H9 (cell line): ENCODE measurements around the gene CD81. TPM values are rescaled to one million over a fixed set of nuclear protein-coding genes. Genes with fewer than 3 reads are reported as not detected.

ENCODE experiments used
- DNase-seq: peaks from one replicate; pipeline ENCODE4 v3.0.0-alpha.2; 2017
- H2AFZ ChIP-seq: one replicate; pipeline ENCODE4 v1.6.1; 2013; ENCODE audit warnings: mild to moderate bottlenecking, low read length, control low read depth, moderate library complexity
- H2AK5ac ChIP-seq: 2 replicates; pipeline ENCODE4 v1.6.1; 2013; ENCODE audit warnings: low read length, control low read depth, mixed read lengths; ENCODE audit not compliant: insufficient read length
- H2BK120ac ChIP-seq: one replicate; pipeline ENCODE4 v1.6.1; 2013; ENCODE audit warnings: low read depth, mild to moderate bottlenecking, low read length, control low read depth, inconsistent platforms; ENCODE audit not compliant: poor library complexity, severe bottlenecking
- H2BK12ac ChIP-seq: 2 replicates; pipeline ENCODE4 v1.6.1; 2013; ENCODE audit warnings: low read length, control low read depth, mixed read lengths, low read depth; ENCODE audit not compliant: insufficient read length
- H2BK15ac ChIP-seq: 2 replicates; pipeline ENCODE4 v1.6.1; 2013; ENCODE audit warnings: low read depth, low read length, control low read depth
- H2BK20ac ChIP-seq: one replicate; pipeline ENCODE4 v1.6.1; 2013; ENCODE audit warnings: low read depth, mild to moderate bottlenecking, low read length, control low read depth, inconsistent platforms; ENCODE audit not compliant: poor library complexity, severe bottlenecking
- H2BK5ac ChIP-seq: 2 replicates; pipeline ENCODE4 v1.6.1; 2013; ENCODE audit warnings: low read length, control low read depth, mixed read lengths; ENCODE audit not compliant: insufficient read length
- H3K14ac ChIP-seq: 2 replicates; pipeline ENCODE4 v1.6.1; 2013; ENCODE audit warnings: low read length, control low read depth; ENCODE audit not compliant: insufficient read depth
- H3K18ac ChIP-seq: 2 replicates; pipeline ENCODE4 v1.6.1; 2013; ENCODE audit warnings: low read depth, mild to moderate bottlenecking, mixed read lengths, low read length, control low read depth; ENCODE audit not compliant: insufficient read length
- H3K23ac ChIP-seq: 2 replicates; pipeline ENCODE4 v1.6.1; 2013; ENCODE audit warnings: low read length, control low read depth, mixed read lengths, low read depth; ENCODE audit not compliant: insufficient read length
- H3K23me2 ChIP-seq: 2 replicates; pipeline ENCODE4 v1.6.1; 2013; ENCODE audit warnings: low read depth, mild to moderate bottlenecking, mixed read lengths, low read length, control low read depth; ENCODE audit not compliant: insufficient read length, poor library complexity, severe bottlenecking
- H3K27ac ChIP-seq: 2 replicates; pipeline ENCODE4 v1.5.1; 2013; ENCODE audit warnings: low read length, control low read depth, mixed read lengths, low read depth; ENCODE audit not compliant: insufficient read length
- H3K27me3 ChIP-seq: 2 replicates; pipeline ENCODE4 v1.6.1; 2013; ENCODE audit warnings: low read length, control low read depth, inconsistent platforms; ENCODE audit not compliant: insufficient read depth
- H3K4ac ChIP-seq: 2 replicates; pipeline ENCODE4 v1.6.1; 2013; ENCODE audit warnings: low read depth, mild to moderate bottlenecking, control low read depth, inconsistent platforms, low read length, moderate library complexity
- H3K4me1 ChIP-seq: 2 replicates; pipeline ENCODE4 v1.6.1; 2013; ENCODE audit warnings: low read length, control low read depth, inconsistent platforms; ENCODE audit not compliant: insufficient read depth
- H3K4me2 ChIP-seq: 2 replicates; pipeline ENCODE4 v1.6.1; 2013; ENCODE audit warnings: low read length, control low read depth, mixed read lengths; ENCODE audit not compliant: insufficient read length, insufficient read depth
- H3K56ac ChIP-seq: 2 replicates; pipeline ENCODE4 v1.6.1; 2013; ENCODE audit warnings: low read depth, mild to moderate bottlenecking, mixed read lengths, low read length, control low read depth; ENCODE audit not compliant: insufficient read length
- H3K79me1 ChIP-seq: 2 replicates; pipeline ENCODE4 v1.6.1; 2013; ENCODE audit warnings: low read depth, mild to moderate bottlenecking, moderate library complexity, low read length, control low read depth, inconsistent platforms; ENCODE audit not compliant: insufficient read depth, poor library complexity, severe bottlenecking
- H3K79me2 ChIP-seq: 2 replicates; pipeline ENCODE4 v1.6.1; 2013; ENCODE audit warnings: low read length, control low read depth, inconsistent platforms; ENCODE audit not compliant: insufficient read depth
- H3K9ac ChIP-seq: 2 replicates; pipeline ENCODE4 v1.6.1; 2013; ENCODE audit warnings: low read length, control low read depth, mixed read lengths; ENCODE audit not compliant: insufficient read length; ENCODE audit errors: extremely low read depth
- H3K9me3 ChIP-seq: one replicate; pipeline ENCODE4 v1.6.1; 2013; ENCODE audit warnings: low read depth, low read length, inconsistent platforms; ENCODE audit not compliant: control insufficient read depth
- H3T11ph ChIP-seq: one replicate; pipeline ENCODE4 v1.6.1; 2013; ENCODE audit warnings: mild to moderate bottlenecking, low read length, control low read depth, inconsistent platforms
- H4K20me1 ChIP-seq: one replicate; pipeline ENCODE4 v1.6.1; 2013; ENCODE audit not compliant: control insufficient read depth, insufficient read length, insufficient read depth
- H4K5ac ChIP-seq: 2 replicates; pipeline ENCODE4 v1.6.1; 2013; ENCODE audit warnings: low read depth, mild to moderate bottlenecking, mixed read lengths, low read length, control low read depth; ENCODE audit not compliant: insufficient read length
- H4K8ac ChIP-seq: replicated peaks from 2 replicates; pipeline ENCODE4 v1.6.1; 2013; ENCODE audit warnings: low read length, control low read depth, mixed read lengths, low read depth; ENCODE audit not compliant: insufficient read length
- H4K91ac ChIP-seq: 2 replicates; pipeline ENCODE4 v1.6.1; 2013; ENCODE audit warnings: low read depth, mild to moderate bottlenecking, moderate library complexity, mixed read lengths, low read length, control low read depth; ENCODE audit not compliant: insufficient read length
- H3K27ac Mint-ChIP-seq, 3 experiments: 2 replicates in 2 of 3; 3 replicates in 1 of 3; pipeline ENCODE4 v1.8.0; 2020 to 2021; ENCODE audit warnings: mixed read lengths in 3 of 3, mild to moderate bottlenecking in 1 of 3, moderate library complexity in 1 of 3
- H3K27me3 Mint-ChIP-seq: 2 replicates; pipeline ENCODE4 v1.8.0; 2021; ENCODE audit warnings: low read depth, mild to moderate bottlenecking, moderate library complexity, mixed read lengths
- H3K36me3 Mint-ChIP-seq, 3 experiments: 2 replicates in 2 of 3; 3 replicates in 1 of 3; pipeline ENCODE4 v1.8.0; 2020 to 2021; ENCODE audit warnings: low read depth in 3 of 3, mixed read lengths in 3 of 3; ENCODE audit not compliant: insufficient read depth in 1 of 3
- H3K4me1 Mint-ChIP-seq, 2 experiments: 2 replicates each; pipeline ENCODE4 v1.8.0; 2020; ENCODE audit warnings: mixed read lengths in 2 of 2
- H3K4me3 Mint-ChIP-seq, 2 experiments: 2 replicates in 1 of 2; 3 replicates in 1 of 2; pipeline ENCODE4 v1.8.0; 2020 to 2021; ENCODE audit warnings: mild to moderate bottlenecking in 2 of 2, mixed read lengths in 2 of 2, moderate library complexity in 1 of 2
- H3K9me3 Mint-ChIP-seq, 2 experiments: 2 replicates in 1 of 2; 3 replicates in 1 of 2; pipeline ENCODE4 v1.8.0; 2020; ENCODE audit warnings: mild to moderate bottlenecking in 2 of 2, mixed read lengths in 2 of 2, moderate library complexity in 1 of 2
- whole genome bisulfite sequencing: extraction: QIAGEN DNeasy Blood & Tissue Kit; methylation state at CpG from one replicate; pipeline ENCODE4 v1.1.7; 2013; ENCODE audit warnings: missing lambda C conversion rate, low lambda C conversion rate, mixed read lengths; ENCODE audit not compliant: insufficient read length; ENCODE audit errors: extremely low coverage; 5-methylcytosine and 5-hydroxymethylcytosine counted together
- total RNA-seq: library from RNA; stranded (reverse); gene quantifications from 2 replicates; pipeline ENCODE4 v1.2.1, GENCODE V29; 2021
- TF ChIP-seq, protein P1 (sequence below): fragments of 200-600 bp; sonication (generic); conservative IDR thresholded peaks from 3 replicates; pipeline ENCODE4 v1.8.0; 2021; ENCODE audit warnings: antibody characterized with exemption, mild to moderate bottlenecking

Gene CD81
- total RNA-seq, 1 experiment from 2014 or later, result 246 TPM

DNA sequence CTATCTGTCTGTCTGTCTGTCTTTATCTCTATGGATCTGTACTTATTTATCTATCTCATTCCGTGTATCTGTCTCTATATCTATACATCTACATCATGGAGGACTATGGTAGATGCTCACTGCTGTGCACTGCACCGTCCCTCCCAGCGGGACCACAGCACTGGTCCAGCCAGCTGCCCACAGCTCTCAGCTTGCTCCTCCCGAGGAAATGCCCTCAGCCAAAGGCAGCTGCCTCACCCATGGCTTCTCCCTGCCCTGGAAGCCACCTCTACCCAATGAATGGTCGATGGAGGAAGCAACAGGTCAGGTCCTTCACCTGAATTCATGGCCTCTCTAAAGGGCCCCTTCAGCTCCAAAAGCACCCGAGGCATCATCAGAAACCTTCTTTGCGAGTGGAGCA is 14.7 kb upstream of the CD81 start:
- no peak overlapping the region for H4K5ac ChIP-seq
- H3T11ph ChIP-seq, result no peak overlapping the region
- no peak overlapping the region for H4K8ac ChIP-seq
- no peak overlapping the region for H3K27ac ChIP-seq
- no peak overlapping the region for H2AFZ ChIP-seq
- peaks cover 0 to 2% (median 0%) of the 10 kb centered on the region in 3 experiments; a peak in 1 of 7 replicates for H3K36me3 Mint-ChIP-seq
- peaks cover 12% of the 10 kb centered on the region for H3K27me3 Mint-ChIP-seq
- no peak overlapping the region for H3K23ac ChIP-seq
- H3K23me2 ChIP-seq, result no peaks in the 10 kb centered on the region
- no peaks in the 10 kb centered on the region for H3K79me2 ChIP-seq
- no peak overlapping the region for H3K56ac ChIP-seq
- H3K4me1 ChIP-seq, result no peaks in the 10 kb centered on the region
- no peak overlapping the region for H4K91ac ChIP-seq
- no peak overlapping the region for H2BK15ac ChIP-seq
- H2AK5ac ChIP-seq, result no peak overlapping the region
- no peaks in the 10 kb centered on the region for H4K20me1 ChIP-seq
- no peak overlapping the region for H2BK5ac ChIP-seq
- H3K27ac Mint-ChIP-seq, result no peak overlapping the region
- H3K4me1 Mint-ChIP-seq, result 0 out of 4 replicates have a peak, but pooled peaks cover 0 to 2% of the 10 kb centered on the region in 2 experiments
- DNase-seq, result no peak
- H2BK20ac ChIP-seq, result no peak overlapping the region
- H3K79me1 ChIP-seq, result no peaks in the 10 kb centered on the region
- no peak overlapping the region for H3K4me3 Mint-ChIP-seq
- WGBS, result no CpG with 5 or more reads among the region's 7 CpGs
- H3K4ac ChIP-seq, result no peak overlapping the region
- H3K14ac ChIP-seq, result no peak overlapping the region
- no peak overlapping the region for H3K18ac ChIP-seq
- H3K4me2 ChIP-seq, result no peak overlapping the region
- no peak overlapping the region for H3K9ac ChIP-seq
- no peak overlapping the region for H2BK12ac ChIP-seq
- no peaks in the 10 kb centered on the region; a peak in 1 of 5 replicates for H3K9me3 Mint-ChIP-seq
- TF ChIP-seq, protein P1, sequence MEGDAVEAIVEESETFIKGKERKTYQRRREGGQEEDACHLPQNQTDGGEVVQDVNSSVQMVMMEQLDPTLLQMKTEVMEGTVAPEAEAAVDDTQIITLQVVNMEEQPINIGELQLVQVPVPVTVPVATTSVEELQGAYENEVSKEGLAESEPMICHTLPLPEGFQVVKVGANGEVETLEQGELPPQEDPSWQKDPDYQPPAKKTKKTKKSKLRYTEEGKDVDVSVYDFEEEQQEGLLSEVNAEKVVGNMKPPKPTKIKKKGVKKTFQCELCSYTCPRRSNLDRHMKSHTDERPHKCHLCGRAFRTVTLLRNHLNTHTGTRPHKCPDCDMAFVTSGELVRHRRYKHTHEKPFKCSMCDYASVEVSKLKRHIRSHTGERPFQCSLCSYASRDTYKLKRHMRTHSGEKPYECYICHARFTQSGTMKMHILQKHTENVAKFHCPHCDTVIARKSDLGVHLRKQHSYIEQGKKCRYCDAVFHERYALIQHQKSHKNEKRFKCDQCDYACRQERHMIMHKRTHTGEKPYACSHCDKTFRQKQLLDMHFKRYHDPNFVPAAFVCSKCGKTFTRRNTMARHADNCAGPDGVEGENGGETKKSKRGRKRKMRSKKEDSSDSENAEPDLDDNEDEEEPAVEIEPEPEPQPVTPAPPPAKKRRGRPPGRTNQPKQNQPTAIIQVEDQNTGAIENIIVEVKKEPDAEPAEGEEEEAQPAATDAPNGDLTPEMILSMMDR, result no peak
- no peaks in the 10 kb centered on the region for H3K9me3 ChIP-seq
- H3K27me3 ChIP-seq, result no peaks in the 10 kb centered on the region
- H2BK120ac ChIP-seq, result no peak overlapping the region
